Stimulated activated CD4-positive, alpha-beta T cell treated with anti-CD3 and anti-CD28 coated beads, Interleukin-15, amount 100 ng/mL, for 1 hour (primary cell): ENCODE measurements around the gene GJA4.
"Not testable (repeated sequence)": the region's sequence is repeated elsewhere in the genome, so short reads cannot be mapped to it uniquely, and the experiment has no call there.

Experiments
- DNase-seq, 2 donors: peaks; one replicate each; pipeline ENCODE4 v3.0.0-alpha.2; 2020; ENCODE audit warnings: low read depth in 1 of 2, low spot score in 1 of 2

Gene GJA4

DNA sequence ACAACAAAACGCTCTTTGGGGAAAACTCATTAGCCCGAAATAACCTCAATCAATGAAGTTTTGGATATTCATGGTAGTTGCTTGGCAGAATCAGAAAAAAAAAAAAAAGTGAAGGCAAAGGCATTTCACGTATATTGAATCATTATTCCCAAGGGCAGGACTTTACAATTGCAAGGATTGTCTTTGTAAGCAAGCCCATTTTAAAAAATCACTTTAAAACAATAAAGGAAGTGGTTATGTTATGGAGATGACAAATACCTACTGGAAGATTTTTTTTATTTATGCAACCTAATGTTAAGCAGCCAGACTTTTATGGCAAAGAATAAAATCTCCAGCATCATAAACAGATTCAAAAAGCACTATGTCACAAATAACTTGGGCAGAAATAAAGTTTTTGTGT lies 23.9 kb upstream of the GJA4 start:
- DNase-seq = no peak

- no peak for DNase-seq
Observed at GRCh38 chr1:34770891-34771504, 21.8 kb upstream of the GJA4 start.

DNA sequence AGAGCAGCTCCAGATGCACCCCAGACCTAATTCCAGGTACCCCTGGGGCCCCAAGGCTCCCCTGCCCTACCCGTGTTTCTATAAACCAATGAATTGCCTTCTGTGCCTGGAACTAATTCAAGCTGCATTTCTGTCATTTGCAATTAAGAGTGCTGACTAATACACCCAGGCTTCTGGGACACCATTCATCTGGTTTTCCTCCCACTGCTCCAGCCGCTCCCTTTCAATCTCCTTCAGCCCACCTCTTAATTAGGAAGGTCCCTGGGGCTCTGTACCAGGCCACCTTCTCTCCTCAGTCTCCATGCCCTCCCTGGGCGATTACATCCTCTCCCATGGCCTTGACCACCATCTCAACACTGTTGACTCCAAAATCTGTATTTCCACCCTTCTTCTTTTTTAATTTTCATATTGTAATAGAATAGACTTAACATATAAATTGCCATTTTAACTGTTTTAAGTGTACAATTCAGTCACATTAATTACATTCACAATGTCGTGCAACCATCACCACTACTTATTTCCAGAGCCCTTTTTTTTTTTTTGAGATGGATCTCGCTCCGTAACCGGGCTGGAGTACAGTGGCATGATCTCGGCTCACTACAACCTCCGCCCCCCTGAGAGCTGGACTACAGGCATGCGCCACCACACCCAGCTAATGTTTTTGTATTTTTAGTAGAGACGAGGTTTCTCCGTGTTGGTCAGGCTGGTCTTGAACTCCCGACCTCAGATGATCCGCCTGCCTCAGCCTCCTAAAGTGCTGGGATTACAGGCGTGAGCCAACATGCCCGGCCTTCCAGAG lies 21.0 kb upstream of the GJA4 start:
- DNase-seq = no peak

- not testable (repeated sequence) for DNase-seq
Observed at GRCh38 chr1:34773114-34773513, 19.7 kb upstream of the GJA4 start.

GRCh38 chr1:34774957-34775356 lies 17.8 kb upstream of the GJA4 start:
- DNase-seq = no peak

DNA sequence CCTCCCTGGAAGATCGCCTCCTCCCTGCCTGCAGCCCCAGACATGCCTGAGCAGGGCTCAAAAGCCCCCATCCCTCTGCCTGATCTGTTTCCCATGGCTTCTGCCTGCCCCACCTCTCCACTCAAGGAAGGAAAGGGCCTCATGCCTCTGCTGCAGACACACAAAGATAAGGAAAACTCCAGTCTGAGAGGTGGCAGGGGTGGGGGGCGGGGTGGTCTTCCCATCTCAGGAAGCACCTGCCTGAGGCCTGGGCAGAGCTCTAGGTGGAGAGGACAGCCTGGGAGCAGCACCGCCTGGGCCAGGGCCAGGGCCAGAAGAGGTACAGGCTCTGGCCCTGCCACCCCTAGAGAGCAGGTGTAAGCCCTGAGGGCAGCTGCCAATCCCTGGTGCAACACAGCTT lies 15.9 kb upstream of the GJA4 start:
- no peak for DNase-seq

DNA sequence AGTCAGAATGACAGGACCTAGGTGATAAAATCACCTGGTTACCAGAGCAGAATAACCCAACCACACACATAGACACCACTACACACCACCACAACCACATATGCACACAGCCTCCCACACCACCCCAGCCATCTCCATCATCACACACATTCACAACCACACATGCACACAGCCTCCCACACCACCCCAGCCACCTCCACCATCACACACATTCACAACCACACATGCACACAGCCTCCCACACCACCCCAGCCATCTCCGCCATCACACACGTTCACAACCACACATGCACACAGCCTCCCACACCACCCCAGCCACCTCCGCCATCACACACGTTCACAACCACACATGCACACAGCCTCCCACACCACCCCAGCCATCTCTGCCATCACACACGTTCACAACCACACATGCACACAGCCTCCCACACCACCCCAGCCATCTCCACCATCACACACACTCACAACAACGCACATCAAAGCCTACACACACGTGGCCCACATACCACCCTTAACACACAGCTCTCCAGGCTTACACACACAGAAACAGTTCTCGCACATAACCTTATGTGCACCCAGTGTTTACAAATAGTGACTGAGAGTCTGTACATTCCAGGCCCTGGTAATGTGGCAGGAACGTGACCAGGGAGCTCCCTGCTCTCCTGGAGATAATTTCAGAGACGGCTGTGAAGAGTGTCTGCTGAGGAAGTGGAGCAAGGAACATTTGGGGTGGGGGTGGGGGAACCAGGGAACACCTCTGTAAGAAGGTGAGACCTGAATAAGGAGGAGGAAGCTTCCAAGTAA lies 15.1 kb upstream of the GJA4 start:
- no peak for DNase-seq

- no peak for DNase-seq
Observed at GRCh38 chr1:34778381-34778780, 14.4 kb upstream of the GJA4 start.

GRCh38 chr1:34779005-34779404 lies 13.8 kb upstream of the GJA4 start:
- no peak for DNase-seq

DNA sequence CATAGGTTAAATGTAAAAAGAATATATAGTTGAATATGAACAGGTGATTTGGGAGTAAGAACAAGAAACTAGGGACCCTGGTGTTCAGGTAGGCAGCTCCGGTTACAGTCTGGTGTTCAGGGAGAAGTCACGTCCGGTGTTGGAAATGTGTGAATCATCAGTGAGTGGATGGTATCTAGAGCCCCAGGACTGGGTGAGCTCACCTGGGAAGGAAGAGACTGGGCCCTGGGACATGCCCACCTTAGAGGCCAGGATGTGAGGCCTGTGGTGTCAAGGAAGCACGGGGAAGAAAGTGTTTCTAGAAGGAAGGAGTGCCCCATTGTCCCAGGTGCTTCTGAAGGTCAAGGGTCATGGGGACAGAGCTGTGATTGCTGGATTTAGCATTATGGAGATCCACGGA lies 13.3 kb upstream of the GJA4 start:
- DNase-seq = no peak

DNA sequence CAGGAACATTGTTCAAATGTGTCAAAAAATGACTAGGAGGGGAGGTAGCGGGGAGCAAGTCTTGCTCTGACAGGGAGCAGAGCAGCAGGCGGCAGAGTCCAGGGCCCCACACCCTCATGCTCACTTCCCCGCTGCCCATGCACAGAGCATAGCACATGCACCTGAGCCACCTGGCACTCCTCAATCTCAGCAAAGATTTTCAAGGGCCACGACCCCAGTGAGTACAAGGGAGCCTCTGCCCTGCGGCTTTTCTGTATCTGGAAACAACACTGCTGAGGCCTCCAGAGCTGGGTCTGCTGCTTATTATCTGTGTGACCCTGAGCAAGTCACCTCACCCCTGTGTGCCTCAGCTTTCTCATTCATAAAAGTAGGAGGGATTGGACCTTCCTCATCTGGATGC lies 12.8 kb upstream of the GJA4 start:
- DNase-seq = no peak

DNA sequence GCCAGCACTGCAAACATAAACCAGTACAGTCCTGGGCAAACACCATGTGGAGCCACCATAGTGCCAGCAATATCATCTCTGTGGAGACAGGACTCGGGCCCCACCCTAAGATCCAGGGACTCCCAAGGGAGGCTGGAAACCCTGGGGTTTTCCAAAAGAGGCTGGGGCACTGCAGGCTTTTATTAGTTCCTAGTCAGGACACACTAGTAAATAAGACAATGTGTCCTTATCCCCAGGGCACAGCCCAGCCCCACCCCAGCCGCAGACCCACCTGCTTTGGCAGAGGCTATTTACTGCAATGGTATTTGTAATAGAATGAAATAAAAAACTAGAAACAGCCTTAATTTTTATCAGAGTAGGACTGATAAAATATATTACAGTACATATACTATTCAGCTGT lies 12.3 kb upstream of the GJA4 start:
- DNase-seq = no peak

- no peak for DNase-seq
Observed at GRCh38 chr1:34781071-34781843, 11.5 kb upstream of the GJA4 start, which contains the start of gene GJB3. GJB3 (plus strand) TSS chr1:34781214; CDS start chr1:34784763, 3,549 bp downstream.

GRCh38 chr1:34781844-34782391 lies 10.9 kb upstream of the GJA4 start:
- no peak for DNase-seq

DNA sequence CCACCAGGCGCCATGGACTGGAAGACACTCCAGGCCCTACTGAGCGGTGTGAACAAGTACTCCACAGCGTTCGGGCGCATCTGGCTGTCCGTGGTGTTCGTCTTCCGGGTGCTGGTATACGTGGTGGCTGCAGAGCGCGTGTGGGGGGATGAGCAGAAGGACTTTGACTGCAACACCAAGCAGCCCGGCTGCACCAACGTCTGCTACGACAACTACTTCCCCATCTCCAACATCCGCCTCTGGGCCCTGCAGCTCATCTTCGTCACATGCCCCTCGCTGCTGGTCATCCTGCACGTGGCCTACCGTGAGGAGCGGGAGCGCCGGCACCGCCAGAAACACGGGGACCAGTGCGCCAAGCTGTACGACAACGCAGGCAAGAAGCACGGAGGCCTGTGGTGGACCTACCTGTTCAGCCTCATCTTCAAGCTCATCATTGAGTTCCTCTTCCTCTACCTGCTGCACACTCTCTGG lies 8.0 kb upstream of the GJA4 start:
- no peak for DNase-seq

GRCh38 chr1:34785231-34785874 lies 7.4 kb upstream of the GJA4 start:
- no peak for DNase-seq

DNA sequence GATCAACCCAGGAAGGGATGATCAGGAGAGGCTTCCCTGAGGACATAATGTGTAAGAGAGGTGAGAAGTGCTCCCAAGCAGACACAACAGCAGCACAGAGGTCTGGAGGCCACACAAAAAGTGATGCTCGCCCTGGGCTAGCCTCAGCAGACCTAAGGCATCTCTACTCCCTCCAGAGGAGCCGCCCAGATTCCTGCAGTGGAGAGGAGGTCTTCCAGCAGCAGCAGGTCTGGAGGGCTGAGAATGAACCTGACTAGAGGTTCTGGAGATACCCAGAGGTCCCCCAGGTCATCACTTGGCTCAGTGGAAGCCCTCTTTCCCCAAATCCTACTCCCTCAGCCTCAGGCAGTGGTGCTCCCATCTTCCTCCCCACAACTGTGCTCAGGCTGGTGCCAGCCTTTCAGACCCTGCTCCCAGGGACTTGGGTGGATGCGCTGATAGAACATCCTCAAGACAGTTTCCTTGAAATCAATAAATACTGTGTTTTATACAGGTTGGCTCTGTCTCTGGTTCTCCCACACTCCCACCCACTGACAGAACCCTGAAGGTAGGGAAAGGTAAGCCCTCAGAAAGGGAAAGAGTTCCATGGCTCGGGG lies 6.8 kb upstream of the GJA4 start:
- no peak for DNase-seq

GRCh38 chr1:34786521-34787325 lies 6.1 kb upstream of the GJA4 start:
- peak; percentile 24 to 42 for DNase-seq
